Osteoblast (primary cell): ENCODE data around the gene PPP2R5C. TPM values are rescaled to one million over a fixed set of nuclear protein-coding genes. Genes with fewer than 3 reads are reported as not detected.

Source experiments
- DNase-seq: peaks from one replicate; pipeline ENCODE4 v3.0.0; 2011; ENCODE audit warnings: low spot score, mixed read lengths; ENCODE audit not compliant: insufficient read length; ENCODE audit errors: missing footprints
- H2AFZ ChIP-seq: 2 replicates; pipeline ENCODE4 v1.6.0; 2011; ENCODE audit warnings: mild to moderate bottlenecking, low read length
- H3K27ac ChIP-seq: 2 replicates; pipeline ENCODE4 v1.5.1; 2011; ENCODE audit warnings: mild to moderate bottlenecking, low read depth, low read length, moderate library complexity
- H3K27me3 ChIP-seq: 2 replicates; pipeline ENCODE4 v1.6.0; 2012; ENCODE audit warnings: mild to moderate bottlenecking, control low read depth, inconsistent platforms, low read length, moderate library complexity; ENCODE audit not compliant: insufficient read depth
- H3K36me3 ChIP-seq: 2 replicates; pipeline ENCODE4 v1.5.1; 2011; ENCODE audit warnings: mild to moderate bottlenecking, low read length, control low read depth, moderate library complexity; ENCODE audit not compliant: insufficient read depth
- H3K4me1 ChIP-seq: 2 replicates; pipeline ENCODE4 v1.5.1; 2011; ENCODE audit warnings: mild to moderate bottlenecking, low read length, control low read depth, moderate library complexity; ENCODE audit not compliant: insufficient read depth
- H3K4me2 ChIP-seq: 2 replicates; pipeline ENCODE4 v1.6.0; 2011; ENCODE audit warnings: mild to moderate bottlenecking, low read length; ENCODE audit not compliant: insufficient read depth
- H3K4me3 ChIP-seq: fragments of 200-600 bp; sonication (generic); 3 replicates; pipeline ENCODE4 v1.5.1; 2012; ENCODE audit warnings: mild to moderate bottlenecking, low read length, inconsistent platforms; ENCODE audit not compliant: insufficient read depth
- H3K79me2 ChIP-seq: 2 replicates; pipeline ENCODE4 v1.6.0; 2012; ENCODE audit warnings: mild to moderate bottlenecking, low read length, control low read depth, inconsistent platforms; ENCODE audit not compliant: insufficient read depth
- H3K9me3 ChIP-seq: 2 replicates; pipeline ENCODE4 v1.5.1; 2011; ENCODE audit warnings: low read depth, low read length, control low read depth
- H4K20me1 ChIP-seq: 2 replicates; pipeline ENCODE4 v1.6.0; 2012; ENCODE audit warnings: mild to moderate bottlenecking, low read length, control low read depth; ENCODE audit not compliant: insufficient read depth
- total RNA-seq: library from RNA; depleted of rRNA; stranded (reverse); fragments of >200 nt; gene quantifications from 2 replicates; pipeline ENCODE4 v1.2.3, GENCODE V29; 2012
- TF ChIP-seq, protein P1 (sequence below): IDR thresholded peaks from 2 replicates; pipeline ENCODE4 v1.5.1; 2011; ENCODE audit warnings: mild to moderate bottlenecking, low read depth, low read length, moderate library complexity; ENCODE audit errors: extremely low read depth

PPP2R5C gene
- total RNA-seq, 1 donor = 101 TPM

DNA sequence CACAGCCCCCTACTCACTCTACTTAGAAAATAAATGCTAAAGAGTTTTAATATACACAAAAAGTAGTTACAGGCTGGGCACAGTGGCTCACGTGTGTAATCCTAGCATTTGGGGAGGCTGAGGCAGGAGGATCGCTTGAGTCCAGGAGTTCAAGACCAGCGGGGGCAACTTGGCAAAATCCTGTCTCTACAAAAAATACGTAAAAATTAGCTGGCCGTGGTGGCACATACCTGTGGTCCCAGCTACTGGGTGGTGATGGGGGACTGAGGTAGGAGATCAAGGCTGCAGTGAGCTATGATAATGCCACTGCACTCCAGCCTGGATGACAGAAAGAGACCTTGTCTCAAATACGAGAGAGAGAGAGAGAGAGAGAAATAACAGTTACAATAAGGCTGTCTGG is 193.0 kb downstream of the PPP2R5C start:
- Histone ChIP-seq H3K27ac (no peak overlapping the region), H2AFZ (no peak overlapping the region), H3K4me2 (no peak overlapping the region), H3K4me3 (no peak overlapping the region), H3K79me2 (peaks cover 4% of the 10 kb centered on the region), H3K27me3 (no peaks in the 10 kb centered on the region), H3K9me3 (no peaks in the 10 kb centered on the region), H3K4me1 (no peaks in the 10 kb centered on the region), H3K36me3 (no peaks in the 10 kb centered on the region), H4K20me1 (no peaks in the 10 kb centered on the region)
- TF ChIP-seq, protein P1, sequence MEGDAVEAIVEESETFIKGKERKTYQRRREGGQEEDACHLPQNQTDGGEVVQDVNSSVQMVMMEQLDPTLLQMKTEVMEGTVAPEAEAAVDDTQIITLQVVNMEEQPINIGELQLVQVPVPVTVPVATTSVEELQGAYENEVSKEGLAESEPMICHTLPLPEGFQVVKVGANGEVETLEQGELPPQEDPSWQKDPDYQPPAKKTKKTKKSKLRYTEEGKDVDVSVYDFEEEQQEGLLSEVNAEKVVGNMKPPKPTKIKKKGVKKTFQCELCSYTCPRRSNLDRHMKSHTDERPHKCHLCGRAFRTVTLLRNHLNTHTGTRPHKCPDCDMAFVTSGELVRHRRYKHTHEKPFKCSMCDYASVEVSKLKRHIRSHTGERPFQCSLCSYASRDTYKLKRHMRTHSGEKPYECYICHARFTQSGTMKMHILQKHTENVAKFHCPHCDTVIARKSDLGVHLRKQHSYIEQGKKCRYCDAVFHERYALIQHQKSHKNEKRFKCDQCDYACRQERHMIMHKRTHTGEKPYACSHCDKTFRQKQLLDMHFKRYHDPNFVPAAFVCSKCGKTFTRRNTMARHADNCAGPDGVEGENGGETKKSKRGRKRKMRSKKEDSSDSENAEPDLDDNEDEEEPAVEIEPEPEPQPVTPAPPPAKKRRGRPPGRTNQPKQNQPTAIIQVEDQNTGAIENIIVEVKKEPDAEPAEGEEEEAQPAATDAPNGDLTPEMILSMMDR = no peak
- DNase-seq = no peak

DNA sequence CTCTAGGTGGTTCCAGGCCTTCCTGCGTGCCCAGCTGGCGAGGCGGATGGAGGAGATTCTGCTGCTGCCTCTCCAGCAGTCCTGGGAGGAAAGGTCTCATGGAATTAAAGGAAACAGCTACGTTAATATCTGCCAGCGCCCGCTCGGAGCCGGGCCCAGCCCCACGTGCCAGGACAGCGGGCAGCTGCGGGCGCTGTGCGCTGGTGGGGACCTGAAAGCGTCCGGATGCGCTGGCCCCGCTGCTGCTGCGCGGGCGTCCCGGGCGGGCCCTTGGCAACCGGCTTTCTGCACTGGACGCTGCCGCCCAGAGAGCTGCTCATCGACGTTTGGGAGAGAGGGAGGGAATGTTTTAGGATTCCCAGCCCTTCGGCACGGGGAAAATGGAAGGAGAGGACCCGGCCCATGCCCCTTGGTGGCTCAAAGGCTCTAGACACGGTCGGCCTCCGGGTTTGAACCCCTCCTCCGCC is 194.2 kb downstream of the PPP2R5C start:
- no peaks in the 10 kb centered on the region for H3K4me1 ChIP-seq
- TF ChIP-seq, protein P1 = no peak
- no peaks in the 10 kb centered on the region for H3K27me3 ChIP-seq
- H3K4me2 ChIP-seq = no peak overlapping the region
- peaks cover under 1% of the 10 kb centered on the region for H4K20me1 ChIP-seq
- H3K36me3 ChIP-seq = no peaks in the 10 kb centered on the region
- no peaks in the 10 kb centered on the region for H3K9me3 ChIP-seq
- DNase-seq = no peak
- no peak overlapping the region for H3K4me3 ChIP-seq
- H3K79me2 ChIP-seq = no peaks in the 10 kb centered on the region
- H2AFZ ChIP-seq = no peak overlapping the region
- no peak overlapping the region for H3K27ac ChIP-seq

DNA sequence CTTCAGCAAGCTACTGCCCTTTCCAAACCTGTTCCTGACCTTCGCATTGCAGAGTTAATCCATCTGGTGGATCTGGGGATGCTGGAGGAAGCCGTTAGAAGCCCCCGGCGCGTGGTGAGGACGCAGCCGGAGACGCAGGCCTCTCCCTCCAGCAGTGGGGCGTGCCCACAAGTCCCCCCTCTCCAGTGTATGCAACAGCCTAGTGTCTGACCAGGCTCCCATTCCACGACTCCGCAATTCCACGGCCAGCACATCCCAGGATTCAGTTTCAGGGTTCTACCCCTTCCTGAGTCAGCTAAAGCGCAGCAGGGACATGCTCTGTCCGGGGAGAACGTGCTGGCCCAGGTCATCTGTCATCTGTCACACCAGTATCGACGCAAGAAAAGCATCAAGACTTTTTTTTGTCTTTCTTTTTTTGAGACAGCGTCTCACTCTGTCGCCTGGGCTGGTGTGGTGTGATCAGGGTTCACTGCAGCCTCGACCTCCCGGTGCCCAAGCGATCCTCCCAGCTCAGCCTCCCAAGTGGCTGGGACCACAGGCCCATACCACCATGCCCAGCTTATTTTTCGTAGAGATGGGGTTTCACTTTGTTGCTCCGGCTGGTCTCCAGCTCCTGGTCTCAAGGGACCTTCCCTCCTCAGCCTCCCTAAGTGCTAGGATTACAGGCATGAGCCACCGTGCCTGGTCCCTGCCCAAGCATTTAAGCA is 194.8 kb downstream of the PPP2R5C start:
- no peaks in the 10 kb centered on the region for H3K9me3 ChIP-seq
- H3K27me3 ChIP-seq = no peaks in the 10 kb centered on the region
- H3K36me3 ChIP-seq = no peaks in the 10 kb centered on the region
- peaks cover 2% of the 10 kb centered on the region for H3K4me1 ChIP-seq
- DNase-seq = no peak
- TF ChIP-seq, protein P1 = no peak
- H4K20me1 ChIP-seq = peaks cover 3% of the 10 kb centered on the region
- no peak overlapping the region for H3K4me3 ChIP-seq
- no peak overlapping the region for H3K27ac ChIP-seq
- no peaks in the 10 kb centered on the region for H3K79me2 ChIP-seq
- no peak overlapping the region for H3K4me2 ChIP-seq
- no peak overlapping the region for H2AFZ ChIP-seq

DNA sequence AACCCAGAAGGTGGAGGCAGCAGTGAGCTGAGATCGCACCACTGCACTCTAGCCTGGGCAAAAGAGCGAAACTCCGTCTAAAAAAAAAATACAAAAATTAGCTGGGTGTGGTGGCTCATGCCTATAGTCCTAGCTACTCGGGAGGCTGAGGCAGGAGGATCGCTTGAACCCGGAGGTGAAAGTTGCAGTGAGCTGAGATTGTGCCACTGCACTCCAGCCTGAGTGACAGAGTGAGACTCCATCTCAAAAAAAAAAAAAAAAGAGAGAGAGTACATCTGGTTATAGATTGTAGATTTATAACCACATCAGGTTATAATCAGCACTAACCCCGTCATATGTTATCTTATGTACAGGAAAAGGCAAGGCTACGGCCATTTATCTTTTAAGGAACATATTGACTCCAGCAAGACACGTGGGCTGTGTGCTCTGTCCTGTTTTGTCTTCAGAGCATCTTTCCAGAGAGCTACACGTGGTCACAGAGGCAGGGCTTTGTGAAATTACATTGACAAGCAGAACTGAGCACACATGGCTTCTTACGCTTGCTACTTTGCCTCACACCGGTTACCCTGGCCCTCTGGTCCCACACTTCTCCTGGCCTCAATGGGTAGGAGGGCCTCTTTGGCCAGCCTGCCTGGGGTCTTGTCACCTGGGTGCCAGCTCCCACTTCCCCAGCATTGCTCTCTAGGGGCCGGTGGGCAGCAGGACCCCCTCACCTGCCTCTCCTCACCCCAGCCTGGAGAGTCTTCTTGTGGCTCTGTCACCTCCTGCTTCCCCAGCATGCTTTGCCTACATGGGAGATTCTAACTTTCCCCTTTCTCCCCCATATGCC is 196.1 kb downstream of the PPP2R5C start:
- Histone ChIP-seq H4K20me1 (peaks cover 3% of the 10 kb centered on the region), H3K27me3 (no peaks in the 10 kb centered on the region), H2AFZ (no peak overlapping the region), H3K79me2 (no peaks in the 10 kb centered on the region), H3K27ac (no peak overlapping the region), H3K4me1 (peaks cover 10% of the 10 kb centered on the region), H3K36me3 (no peaks in the 10 kb centered on the region), H3K9me3 (no peaks in the 10 kb centered on the region), H3K4me3 (no peak overlapping the region), H3K4me2 (no peak overlapping the region)
- TF ChIP-seq, protein P1 = no peak
- DNase-seq = no peak
